ENCODE results near the gene CCDC88C.

The CCDC88C gene

DNA sequence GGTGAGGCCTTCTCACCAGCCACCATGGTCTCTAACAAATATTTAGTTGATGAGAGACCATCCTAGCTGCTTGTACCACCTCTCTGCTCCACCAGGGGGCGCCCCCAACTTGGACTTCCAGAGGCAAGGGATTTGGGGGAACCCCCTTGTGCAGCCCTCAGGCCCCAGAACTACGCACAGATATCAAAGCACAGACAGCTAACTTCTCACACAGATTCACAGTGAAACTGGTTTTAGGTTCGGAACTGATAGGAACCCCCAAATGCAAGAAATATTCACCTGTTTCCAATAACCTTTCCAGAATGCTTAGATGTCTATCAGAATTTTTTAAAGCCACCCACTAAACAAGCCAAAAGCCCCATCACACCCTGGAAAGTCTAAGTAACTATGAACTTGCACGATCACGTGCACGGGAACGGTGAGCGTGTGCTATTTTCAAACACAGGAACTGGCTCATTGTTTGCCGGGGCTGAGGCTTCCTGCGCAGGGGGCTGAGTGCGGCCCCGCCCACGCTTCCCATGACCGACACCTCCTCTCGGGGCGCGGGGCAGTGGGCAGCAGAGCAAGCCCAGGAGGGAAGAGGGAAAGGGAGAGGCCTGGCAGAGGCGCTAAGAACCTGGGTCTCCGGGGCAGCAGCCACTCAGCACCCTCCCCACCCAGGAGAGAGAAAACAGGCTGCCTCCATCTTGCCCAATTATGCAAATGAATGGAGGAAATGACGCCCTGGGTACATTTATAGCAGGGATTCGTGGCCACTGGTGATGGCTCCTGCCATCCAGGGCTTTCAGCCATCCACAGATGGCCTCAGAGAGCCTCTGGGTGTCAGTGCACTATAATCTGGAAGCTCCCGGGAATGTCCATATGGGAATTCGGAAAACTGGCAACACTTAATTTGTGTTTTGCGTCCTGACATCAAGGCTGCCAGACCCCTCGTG lies 93.7 kb downstream of the CCDC88C start:
- H3K4me2 ChIP-seq (ENCODE audit: low read length), result no peak overlapping the region
- no peak overlapping the region for H3K27ac ChIP-seq (ENCODE audit: low read depth, low read length)
- no peak overlapping the region for H2BK120ac ChIP-seq (ENCODE audit: low read depth, low read length)

DNA sequence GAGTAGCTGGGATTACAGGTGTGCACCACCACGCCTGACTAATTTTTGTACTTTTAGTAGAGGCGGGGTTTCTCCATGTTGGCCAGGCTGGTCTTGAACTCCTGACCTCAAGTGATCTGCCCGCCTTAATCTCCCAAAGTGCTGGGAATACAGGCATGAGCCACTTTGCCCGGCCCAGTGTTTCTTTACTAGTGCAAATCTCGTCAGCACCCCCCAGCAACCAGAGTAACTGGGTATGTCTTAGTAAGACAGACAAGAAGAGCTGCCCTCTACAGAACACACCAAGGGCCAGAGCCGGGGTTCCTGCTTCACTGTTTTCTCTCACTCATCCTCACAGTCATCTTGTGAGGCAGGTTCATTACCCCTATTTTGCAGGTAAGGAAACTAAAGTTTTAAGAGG lies 94.6 kb downstream of the CCDC88C start:
- H2BK15ac ChIP-seq (replicated peaks; ENCODE audit: low read depth), result no peak overlapping the region

More for the DNA sequence above, 93.7 kb downstream of the CCDC88C start:
- Histone ChIP-seq H3K36me3 (ENCODE audit: control insufficient read depth, insufficient read depth, low read length) (no peaks in the 10 kb centered on the region), H2BK5ac (ENCODE audit: low read length) (no peak overlapping the region), H3K27me3 (ENCODE audit: insufficient read depth, low read length, poor library complexity) (no peaks in the 10 kb centered on the region), H3K4me3 (ENCODE audit: low read length) (no peak overlapping the region), H2BK15ac (replicated peaks; ENCODE audit: low read depth) (no peak overlapping the region), H3K18ac (ENCODE audit: low read length) (no peak overlapping the region), H2AK5ac (ENCODE audit: low read length) (no peak overlapping the region), H3K9ac (ENCODE audit: low read length) (no peak overlapping the region), H4K5ac (ENCODE audit: low read length) (no peak overlapping the region), H3K4ac (ENCODE audit: low read depth, low read length) (no peak overlapping the region), H4K8ac (ENCODE audit: low read depth, low read length) (no peak overlapping the region), H3K23ac (ENCODE audit: low read length) (no peak overlapping the region), H3K79me2 (ENCODE audit: control insufficient read depth, insufficient read depth, low read length) (no peaks in the 10 kb centered on the region), H3K4me1 (ENCODE audit: control insufficient read depth, low read depth, low read length) (peaks cover 2% of the 10 kb centered on the region), H3K79me1 (ENCODE audit: low read length) (no peaks in the 10 kb centered on the region), H3K56ac (ENCODE audit: low read length) (peak overlapping the region; percentile 9)
- peak; percentile 61 for DNase-seq
- no CpG with 5 or more reads among the region's 25 CpGs for WGBS (ENCODE audit: extremely low coverage, insufficient coverage, low lambda C conversion rate)

DNA sequence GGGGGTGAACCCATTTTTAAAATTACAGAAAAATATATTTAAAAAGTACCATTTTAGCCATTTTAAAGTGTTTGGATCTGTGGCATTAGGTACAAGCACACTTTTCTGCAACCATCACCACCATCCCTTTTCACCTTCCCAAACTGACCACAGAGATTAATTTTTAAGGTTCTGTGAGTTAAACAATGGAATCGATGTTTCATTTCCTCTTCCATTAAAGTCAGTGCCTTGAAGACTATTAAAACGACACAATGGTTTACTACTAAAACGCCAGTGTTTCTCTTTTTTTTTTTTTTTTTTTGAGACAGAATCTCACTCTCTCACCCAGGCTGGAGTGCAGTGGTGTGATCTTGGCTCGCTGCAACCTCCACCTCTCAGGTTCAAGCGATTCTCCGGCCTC lies 95.0 kb downstream of the CCDC88C start:
- no peaks in the 10 kb centered on the region for H3K79me2 ChIP-seq (ENCODE audit: control insufficient read depth, insufficient read depth, low read length)
- no peak overlapping the region for H2BK5ac ChIP-seq (ENCODE audit: low read length)
- H2AK5ac ChIP-seq (ENCODE audit: low read length), result no peak overlapping the region
- H3K4me1 ChIP-seq (ENCODE audit: control insufficient read depth, low read depth, low read length), result peaks cover 2% of the 10 kb centered on the region
- no peaks in the 10 kb centered on the region for H3K36me3 ChIP-seq (ENCODE audit: control insufficient read depth, insufficient read depth, low read length)
- no peak overlapping the region for H4K5ac ChIP-seq (ENCODE audit: low read length)
- H2BK120ac ChIP-seq (ENCODE audit: low read depth, low read length), result no peak overlapping the region
- no peak overlapping the region for H3K23ac ChIP-seq (ENCODE audit: low read length)
- H3K79me1 ChIP-seq (ENCODE audit: low read length), result no peaks in the 10 kb centered on the region
- no peak overlapping the region for H3K4me3 ChIP-seq (ENCODE audit: low read length)
- H3K18ac ChIP-seq (ENCODE audit: low read length), result no peak overlapping the region
- no peak overlapping the region for H2BK15ac ChIP-seq (replicated peaks; ENCODE audit: low read depth)
- H3K56ac ChIP-seq (ENCODE audit: low read length), result no peak overlapping the region
- H3K4me2 ChIP-seq (ENCODE audit: low read length), result no peak overlapping the region
- H3K9ac ChIP-seq (ENCODE audit: low read length), result no peak overlapping the region
- H3K27ac ChIP-seq (ENCODE audit: low read depth, low read length), result no peak overlapping the region
- WGBS (ENCODE audit: extremely low coverage, insufficient coverage, low lambda C conversion rate), result no CpG with 5 or more reads among the region's 6 CpGs
- H3K4ac ChIP-seq (ENCODE audit: low read depth, low read length), result no peak overlapping the region
- no peaks in the 10 kb centered on the region for H3K27me3 ChIP-seq (ENCODE audit: insufficient read depth, low read length, poor library complexity)
- H4K8ac ChIP-seq (ENCODE audit: low read depth, low read length), result no peak overlapping the region
- no peak for DNase-seq

More for the DNA sequence above, 94.6 kb downstream of the CCDC88C start:
- Histone ChIP-seq H3K36me3 (ENCODE audit: control insufficient read depth, insufficient read depth, low read length) (no peaks in the 10 kb centered on the region), H3K4me1 (ENCODE audit: control insufficient read depth, low read depth, low read length) (peaks cover 2% of the 10 kb centered on the region), H3K79me2 (ENCODE audit: control insufficient read depth, insufficient read depth, low read length) (no peaks in the 10 kb centered on the region), H3K27ac (ENCODE audit: low read depth, low read length) (no peak overlapping the region), H3K18ac (ENCODE audit: low read length) (no peak overlapping the region), H2AK5ac (ENCODE audit: low read length) (no peak overlapping the region), H3K4ac (ENCODE audit: low read depth, low read length) (no peak overlapping the region), H3K4me3 (ENCODE audit: low read length) (no peak overlapping the region), H4K8ac (ENCODE audit: low read depth, low read length) (no peak overlapping the region), H3K23ac (ENCODE audit: low read length) (no peak overlapping the region), H3K9ac (ENCODE audit: low read length) (no peak overlapping the region), H3K56ac (ENCODE audit: low read length) (no peak overlapping the region), H3K4me2 (ENCODE audit: low read length) (no peak overlapping the region), H2BK120ac (ENCODE audit: low read depth, low read length) (no peak overlapping the region), H2BK5ac (ENCODE audit: low read length) (no peak overlapping the region), H3K79me1 (ENCODE audit: low read length) (no peaks in the 10 kb centered on the region), H3K27me3 (ENCODE audit: insufficient read depth, low read length, poor library complexity) (no peaks in the 10 kb centered on the region), H4K5ac (ENCODE audit: low read length) (no peak overlapping the region)
- no CpG with 5 or more reads among the region's 6 CpGs for WGBS (ENCODE audit: extremely low coverage, insufficient coverage, low lambda C conversion rate)
- no peak for DNase-seq

DNA sequence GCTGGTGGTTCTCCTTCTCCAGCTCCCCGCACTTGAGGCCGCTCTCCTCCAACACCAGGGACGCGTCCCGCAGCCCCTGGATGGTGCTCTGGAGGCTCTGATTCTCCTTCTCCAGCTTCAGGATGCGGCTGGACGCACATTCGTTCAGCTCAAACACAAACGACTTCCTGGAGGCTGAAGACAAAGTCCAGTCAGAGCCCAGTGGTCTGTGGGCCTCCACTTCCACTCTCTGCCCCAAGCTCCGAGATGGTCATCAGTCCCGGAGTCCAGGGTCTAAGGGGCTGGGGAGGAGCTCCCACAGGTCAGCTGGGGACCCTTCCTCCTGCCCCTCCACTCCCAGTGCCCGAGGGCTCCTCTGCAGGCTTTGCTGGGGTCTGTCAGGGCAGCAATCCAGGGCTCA lies 96.5 kb downstream of the CCDC88C start:
- H3K36me3 ChIP-seq (ENCODE audit: control insufficient read depth, insufficient read depth, low read length), result no peaks in the 10 kb centered on the region

DNA sequence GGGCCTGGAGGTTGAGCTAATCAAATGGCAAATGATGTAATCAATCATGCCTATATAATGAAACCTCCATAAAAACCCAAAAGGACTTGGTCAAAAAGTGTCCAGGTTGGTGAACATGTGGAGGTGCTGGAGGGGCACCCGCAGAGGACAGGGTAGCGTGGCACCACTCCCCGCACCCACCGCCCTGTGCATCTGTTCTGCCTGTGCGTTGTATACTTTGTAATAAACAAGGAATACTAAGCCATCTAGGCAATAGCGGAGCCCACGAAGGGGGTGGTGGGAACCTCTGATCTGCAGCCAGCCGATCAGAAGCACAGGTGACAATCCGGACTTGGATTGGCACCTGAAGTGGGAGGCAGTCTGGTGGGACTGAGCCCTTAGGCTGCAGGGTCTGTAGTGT lies 97.4 kb downstream of the CCDC88C start:
- H3K18ac ChIP-seq (ENCODE audit: low read length), result no peak overlapping the region
- H3K79me2 ChIP-seq (ENCODE audit: control insufficient read depth, insufficient read depth, low read length), result no peaks in the 10 kb centered on the region
- H3K27ac ChIP-seq (ENCODE audit: low read depth, low read length), result no peak overlapping the region
- no peak overlapping the region for H3K4ac ChIP-seq (ENCODE audit: low read depth, low read length)
- H2AK5ac ChIP-seq (ENCODE audit: low read length), result no peak overlapping the region
- H3K27me3 ChIP-seq (ENCODE audit: insufficient read depth, low read length, poor library complexity), result no peaks in the 10 kb centered on the region
- no peak overlapping the region for H4K5ac ChIP-seq (ENCODE audit: low read length)
- H3K56ac ChIP-seq (ENCODE audit: low read length), result no peak overlapping the region
- H3K79me1 ChIP-seq (ENCODE audit: low read length), result no peaks in the 10 kb centered on the region
- no peak overlapping the region for H2BK5ac ChIP-seq (ENCODE audit: low read length)
- peaks cover 5% of the 10 kb centered on the region for H3K36me3 ChIP-seq (ENCODE audit: control insufficient read depth, insufficient read depth, low read length)
- H2BK120ac ChIP-seq (ENCODE audit: low read depth, low read length), result no peak overlapping the region
- H3K4me2 ChIP-seq (ENCODE audit: low read length), result no peak overlapping the region
- H3K9ac ChIP-seq (ENCODE audit: low read length), result no peak overlapping the region
- DNase-seq, result no peak
- no CpG with 5 or more reads among the region's 9 CpGs for WGBS (ENCODE audit: extremely low coverage, insufficient coverage, low lambda C conversion rate)
- H4K8ac ChIP-seq (ENCODE audit: low read depth, low read length), result no peak overlapping the region
- peaks cover 2% of the 10 kb centered on the region for H3K4me1 ChIP-seq (ENCODE audit: control insufficient read depth, low read depth, low read length)
- no peak overlapping the region for H3K4me3 ChIP-seq (ENCODE audit: low read length)
- no peak overlapping the region for H2BK15ac ChIP-seq (replicated peaks; ENCODE audit: low read depth)
- H3K23ac ChIP-seq (ENCODE audit: low read length), result no peak overlapping the region

More for the DNA sequence above, 96.5 kb downstream of the CCDC88C start:
- H3K4me1 ChIP-seq (ENCODE audit: control insufficient read depth, low read depth, low read length), result peaks cover 2% of the 10 kb centered on the region
- H3K9ac ChIP-seq (ENCODE audit: low read length), result no peak overlapping the region
- no peak overlapping the region for H3K18ac ChIP-seq (ENCODE audit: low read length)
- no peak overlapping the region for H3K23ac ChIP-seq (ENCODE audit: low read length)
- no peak overlapping the region for H2BK5ac ChIP-seq (ENCODE audit: low read length)
- H3K4ac ChIP-seq (ENCODE audit: low read depth, low read length), result no peak overlapping the region
- H3K27ac ChIP-seq (ENCODE audit: low read depth, low read length), result no peak overlapping the region
- H3K79me1 ChIP-seq (ENCODE audit: low read length), result no peaks in the 10 kb centered on the region
- H2BK15ac ChIP-seq (replicated peaks; ENCODE audit: low read depth), result no peak overlapping the region
- H4K5ac ChIP-seq (ENCODE audit: low read length), result no peak overlapping the region
- no peak overlapping the region for H2AK5ac ChIP-seq (ENCODE audit: low read length)
- no peaks in the 10 kb centered on the region for H3K79me2 ChIP-seq (ENCODE audit: control insufficient read depth, insufficient read depth, low read length)
- no peak overlapping the region for H3K56ac ChIP-seq (ENCODE audit: low read length)
- H3K27me3 ChIP-seq (ENCODE audit: insufficient read depth, low read length, poor library complexity), result no peaks in the 10 kb centered on the region
- no peak overlapping the region for H4K8ac ChIP-seq (ENCODE audit: low read depth, low read length)
- DNase-seq, result no peak
- H2BK120ac ChIP-seq (ENCODE audit: low read depth, low read length), result no peak overlapping the region
- H3K4me3 ChIP-seq (ENCODE audit: low read length), result no peak overlapping the region
- no peak overlapping the region for H3K4me2 ChIP-seq (ENCODE audit: low read length)
- WGBS (ENCODE audit: extremely low coverage, insufficient coverage, low lambda C conversion rate), result no CpG with 5 or more reads among the region's 12 CpGs
